WTC11 (cell line): ENCODE measurements around the gene PLEKHH2. TPM values are rescaled to one million over a fixed set of nuclear protein-coding genes. Genes with fewer than 3 reads are reported as not detected.
"Not testable (repeated sequence)": the region's sequence is repeated elsewhere in the genome, so short reads cannot be mapped to it uniquely, and the experiment has no call there.

Experiments used
- ATAC-seq: fragments of 200-7000 bp; cut with Tn5 transposase; 2 replicates; pipeline ENCODE4 v1.10.0; 2021; ENCODE audit warnings: mild to moderate bottlenecking, moderate library complexity
- CTCF ChIA-PET: fragments of 300-600 bp; sonication (Branson Sonifier 250); formaldehyde crosslinking; loops from one replicate; lab custom pipeline; 2021; ENCODE audit warnings: antibody characterized with exemption; lab: Charles Lee
- POLR2A ChIA-PET: fragments of 350-600 bp; sonication (Branson Sonifier 250); formaldehyde crosslinking; loops from one replicate; lab custom pipeline; 2021; ENCODE audit warnings: antibody characterized with exemption; lab: Charles Lee
- DNase-seq: peaks from one replicate; pipeline ENCODE4 v3.0.0; 2021; ENCODE audit warnings: low spot score
- H3K27ac Mint-ChIP-seq: 2 replicates; pipeline ENCODE4 v1.8.0; 2021; ENCODE audit warnings: mixed read lengths
- H3K27me3 Mint-ChIP-seq: 2 replicates; pipeline ENCODE4 v1.8.0; 2021; ENCODE audit warnings: low read depth, mild to moderate bottlenecking, moderate library complexity, mixed read lengths
- H3K36me3 Mint-ChIP-seq: 2 replicates; pipeline ENCODE4 v1.8.0; 2021; ENCODE audit warnings: mixed read lengths
- H3K4me1 Mint-ChIP-seq: 2 replicates; pipeline ENCODE4 v1.8.0; 2022; ENCODE audit warnings: mixed read lengths
- H3K4me3 Mint-ChIP-seq: 2 replicates; pipeline ENCODE4 v1.8.0; 2021; ENCODE audit warnings: mild to moderate bottlenecking, moderate library complexity, mixed read lengths
- H3K9me3 Mint-ChIP-seq: 2 replicates; pipeline ENCODE4 v1.8.0; 2021; ENCODE audit warnings: mixed read lengths
- AFF4 ChIP-seq: sonication (generic); formaldehyde crosslinking; IDR thresholded peaks from 2 replicates; pipeline ENCODE4 v1.8.1; 2023; ENCODE audit warnings: mild to moderate bottlenecking, missing genetic modification reagents, borderline replicate concordance
- ATF3 ChIP-seq: sonication (generic); formaldehyde crosslinking; conservative IDR thresholded peaks from 2 replicates; pipeline ENCODE4 v1.8.1; 2022; ENCODE audit warnings: mild to moderate bottlenecking, missing genetic modification reagents
- ATF6 ChIP-seq: sonication (generic); formaldehyde crosslinking; IDR thresholded peaks from 2 replicates; pipeline ENCODE4 v1.8.1; 2023; ENCODE audit warnings: mild to moderate bottlenecking, missing genetic modification reagents
- FOXK1 ChIP-seq: sonication (generic); formaldehyde crosslinking; IDR thresholded peaks from 2 replicates; pipeline ENCODE4 v1.8.0; 2022; ENCODE audit warnings: mild to moderate bottlenecking, moderate library complexity, missing genetic modification reagents
- FOXP1 ChIP-seq: sonication (generic); formaldehyde crosslinking; IDR thresholded peaks from 2 replicates; pipeline ENCODE4 v1.8.0; 2022; ENCODE audit warnings: missing genetic modification reagents, mild to moderate bottlenecking, moderate library complexity, borderline replicate concordance
- HMGXB4 ChIP-seq: sonication (generic); formaldehyde crosslinking; IDR thresholded peaks from 2 replicates; pipeline ENCODE4 v1.8.1; 2023; ENCODE audit warnings: mild to moderate bottlenecking, moderate library complexity, missing genetic modification reagents
- MXD4 ChIP-seq: fragments of 250-450 bp; sonication (Bioruptor Pico); IDR thresholded peaks from 2 replicates; pipeline ENCODE4 v1.8.0; 2021; ENCODE audit warnings: mild to moderate bottlenecking, moderate library complexity, borderline replicate concordance
- MYBL2 ChIP-seq: sonication (generic); formaldehyde crosslinking; IDR thresholded peaks from 2 replicates; pipeline ENCODE4 v1.8.1; 2023; ENCODE audit warnings: mild to moderate bottlenecking, moderate library complexity, missing genetic modification reagents
- NFATC4 ChIP-seq: fragments of 250-450 bp; sonication (Bioruptor Pico); IDR thresholded peaks from 2 replicates; pipeline ENCODE4 v1.9.0; 2021; ENCODE audit warnings: mild to moderate bottlenecking
- NR1H2 ChIP-seq: sonication (generic); formaldehyde crosslinking; IDR thresholded peaks from 2 replicates; pipeline ENCODE4 v1.9.0; 2021; ENCODE audit warnings: mild to moderate bottlenecking, moderate library complexity, missing genetic modification reagents
- SMAD4 ChIP-seq: sonication (generic); formaldehyde crosslinking; IDR thresholded peaks from 2 replicates; pipeline ENCODE4 v1.8.0; 2022; ENCODE audit warnings: mild to moderate bottlenecking, missing genetic modification reagents
- STAT6 ChIP-seq: sonication (generic); formaldehyde crosslinking; conservative IDR thresholded peaks from 2 replicates; pipeline ENCODE4 v1.8.1; 2023; ENCODE audit warnings: mild to moderate bottlenecking, low read depth, missing genetic modification reagents, moderate library complexity
- TEAD1 ChIP-seq: sonication (generic); formaldehyde crosslinking; IDR thresholded peaks from 2 replicates; pipeline ENCODE4 v1.8.0; 2022; ENCODE audit warnings: mild to moderate bottlenecking, missing genetic modification reagents
- USF1 ChIP-seq: sonication (generic); formaldehyde crosslinking; IDR thresholded peaks from 2 replicates; pipeline ENCODE4 v1.8.0; 2022; ENCODE audit warnings: mild to moderate bottlenecking, missing genetic modification reagents
- ZNF281 ChIP-seq: sonication (generic); formaldehyde crosslinking; IDR thresholded peaks from 2 replicates; pipeline ENCODE4 v1.8.0; 2023; ENCODE audit warnings: mild to moderate bottlenecking, missing genetic modification reagents
- total RNA-seq: library from RNA; stranded (reverse); gene quantifications from 3 replicates; pipeline ENCODE4 v1.2.3, GENCODE V29; 2021

Gene PLEKHH2
- total RNA-seq, 1 experiment from 2014 or later: 5.8 TPM

GRCh38 chr2:43595603-43596412 lies 41.3 kb upstream of the PLEKHH2 start, which contains the start of gene THADA (continued):
- TF ChIP-seq HMGXB4 (CRISPR knock-in tag): 0 out of 2 replicates have a peak, but pooled peaks have one; percentile 44
- TF ChIP-seq ATF3: 0 out of 2 replicates have a peak, but pooled peaks have one; percentile 11
- TF ChIP-seq ATF6 (CRISPR knock-in tag): no peak
- no peak for TF ChIP-seq AFF4 (CRISPR knock-in tag)
- peak; percentile 79; the same call in 1 of the 2 replicates for TF ChIP-seq FOXK1 (CRISPR knock-in tag)
- TF ChIP-seq MYBL2 (CRISPR knock-in tag): 0 out of 2 replicates have a peak, but pooled peaks have one; percentile 61

- H3K4me1 Mint-ChIP-seq, DNase-seq, H3K27me3 Mint-ChIP-seq, H3K27ac Mint-ChIP-seq, ATAC-seq, H3K9me3 Mint-ChIP-seq, H3K36me3 Mint-ChIP-seq, POLR2A ChIA-PET, CTCF ChIA-PET, H3K4me3 Mint-ChIP-seq: not testable (repeated sequence)
Measured at GRCh38 chr2:43600596-43600995, 36.5 kb upstream of the PLEKHH2 start.

- ChIA-PET CTCF (interaction anchor here (0.7 to 3.0 kb wide), 17 partner anchors 8 to 774 kb away, joined by 3 to 32 read pairs (median 4); partner anchors contain the start of genes PLEKHH2 and THADA), POLR2A (interaction anchor here (1.2 kb wide), 1 partner anchor 293 kb away, joined by 3 read pairs; no protein-coding TSS in a partner anchor)
- Mint-ChIP-seq H3K4me1 (peaks cover 12% of the 10 kb centered on the region), H3K4me3 (no peak overlapping the region), H3K36me3 (no peaks in the 10 kb centered on the region), H3K9me3 (no peaks in the 10 kb centered on the region), H3K27me3 (no peaks in the 10 kb centered on the region), H3K27ac (0 out of 2 replicates have a peak overlapping the region, but pooled peaks have one; percentile 33)
- no peak for DNase-seq
- ATAC-seq: no peak
- TF ChIP-seq SMAD4 (CRISPR knock-in tag) (no peak), STAT6 (CRISPR knock-in tag) (no peak), ZNF281 (no peak), USF1 (no peak), FOXP1 (CRISPR knock-in tag) (no peak), MXD4 (CRISPR knock-in tag) (no peak), NR1H2 (no peak), NFATC4 (CRISPR knock-in tag) (no peak), TEAD1 (CRISPR knock-in tag) (no peak)
Measured at GRCh38 chr2:43604674-43605073, 32.4 kb upstream of the PLEKHH2 start.
